A549 treated with RU486 at 1 μM for 4 hours (cell line): ENCODE measurements around the gene ARAP1. TPM values are rescaled to one million over a fixed set of nuclear protein-coding genes. Genes with fewer than 3 reads are reported as not detected.

ENCODE experiments used
- total RNA-seq: library from RNA; stranded (reverse); fragments of 200-300 nt; extraction: Qiagen RNA extraction; gene quantifications from 5 replicates; pipeline ENCODE4 v1.2.3, GENCODE V29; 2022; ENCODE audit warnings: low read depth

ARAP1 gene
- total RNA-seq, result 23.8 to 31.1 TPM (median 28.0 TPM) in 5 replicates

GRCh38 chr11:72752088-72752914, at the start of gene ARAP1:
TSS of gene ARAP1 (minus strand) at chr11:72752408. CDS start at chr11:72727128, 25,280 bp downstream.

DNA sequence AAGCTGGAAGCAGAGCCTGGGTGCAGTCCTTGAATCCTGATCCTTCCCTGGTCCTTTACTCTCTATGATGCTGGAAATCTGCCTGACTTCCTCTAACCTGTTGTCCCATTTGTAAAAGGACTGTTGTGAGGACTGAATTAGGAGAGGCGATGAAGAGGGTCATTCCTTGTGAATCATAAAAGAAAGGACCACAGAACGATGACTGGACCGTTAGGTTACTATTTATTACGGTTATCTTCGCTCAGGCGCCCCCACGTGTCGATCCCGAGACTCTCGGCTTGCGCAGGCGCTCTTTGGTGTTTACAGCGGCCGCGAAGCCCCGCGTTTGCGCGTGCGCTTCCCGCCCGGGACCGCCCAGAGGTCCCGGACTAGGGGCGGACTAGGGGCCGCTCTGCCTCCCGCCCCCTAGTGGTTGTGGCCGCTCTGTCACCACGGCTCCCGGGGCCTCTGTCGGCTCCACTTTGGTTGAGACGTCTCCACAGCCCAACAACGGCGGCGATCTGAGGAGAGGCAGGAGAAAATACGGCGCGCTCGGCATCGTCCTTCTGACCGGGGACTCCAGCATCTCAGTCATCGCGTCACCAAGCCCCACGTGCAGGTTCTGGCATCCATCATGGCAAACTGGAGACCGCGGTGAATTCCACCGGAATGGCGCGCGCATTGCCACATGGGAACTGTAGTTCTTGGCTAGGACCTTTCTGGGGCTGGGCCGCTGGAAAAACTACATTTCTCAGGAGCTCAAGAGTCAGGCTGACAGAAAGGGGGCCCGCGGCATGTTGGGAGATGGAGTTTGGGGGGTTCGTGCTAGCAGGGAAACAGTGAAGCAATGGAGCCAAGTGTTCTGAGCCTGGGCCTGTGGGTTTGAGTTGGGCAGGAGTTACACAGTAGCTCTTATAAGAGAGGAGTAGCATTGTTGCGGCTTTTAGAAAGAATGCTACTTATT, 41.5 kb upstream of the ARAP1 start, which contains the start of gene STARD10:
TSS of gene STARD10 (minus strand) at position 623 of the 943 bp plus-strand sequence. CDS start 12,866 bp downstream, outside the sequence.

DNA sequence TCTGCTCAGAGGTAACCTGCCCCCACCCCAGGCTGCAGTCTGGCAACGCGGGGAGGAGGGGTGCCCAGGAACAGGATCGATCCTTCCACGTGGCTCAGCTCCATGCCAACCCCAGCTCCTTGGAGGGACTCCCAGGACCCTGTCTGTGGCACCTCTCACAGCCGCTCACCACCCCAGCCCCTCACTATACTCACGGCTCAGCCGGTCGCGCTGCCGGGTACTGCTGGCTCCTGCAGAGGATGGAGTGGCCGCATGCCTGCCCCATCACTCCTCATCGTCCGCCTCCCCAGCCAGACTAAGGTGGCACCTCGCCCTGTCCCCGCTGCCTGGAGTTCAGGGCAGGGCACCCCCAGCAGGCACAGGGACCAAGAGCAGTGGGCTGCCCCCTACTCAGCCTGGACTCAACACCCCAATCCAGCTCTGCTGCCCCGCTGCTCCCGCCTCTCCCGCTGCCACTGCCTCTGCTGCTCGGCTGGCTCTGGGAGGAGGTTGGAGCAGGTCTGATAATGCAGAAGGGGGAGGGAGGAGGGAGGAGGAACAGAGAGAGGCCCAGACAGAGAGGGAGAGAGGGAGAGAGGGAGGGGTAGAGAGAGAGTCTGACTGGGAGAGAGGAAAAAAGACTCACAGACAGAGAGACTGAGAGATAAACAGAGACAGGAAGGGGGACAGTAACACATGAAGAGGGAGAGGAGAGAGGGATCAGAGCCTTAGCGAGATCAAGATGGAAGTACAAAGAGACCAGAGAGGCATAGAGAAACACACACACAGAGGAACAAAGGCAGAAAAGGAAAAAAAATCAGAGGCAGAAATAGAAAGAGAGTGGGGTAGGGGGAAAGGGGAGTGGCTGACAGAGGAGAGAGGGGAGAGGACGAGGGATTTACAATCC, 78.0 kb downstream of the ARAP1 start, which contains the start of gene PDE2A:
TSS of gene PDE2A (minus strand) at position 480 of the 886 bp plus-strand sequence. CDS start at position 265, 215 bp downstream.

Other genes with a start within 250 kb of the ARAP1 start
- gene PDE2A, start 78.0 kb downstream of the ARAP1 start, total RNA-seq, result 0.99 to 2.3 TPM (median 1.3 TPM) in 5 replicates
- gene STARD10, start 41.6 kb upstream of the ARAP1 start, total RNA-seq, result 17.8 to 21.1 TPM (median 19.8 TPM) in 5 replicates
- 2.8 to 4.0 TPM (median 3.7 TPM) in 5 replicates for gene ATG16L2, start 62.0 kb upstream of the ARAP1 start, total RNA-seq